WI38 (cell line): ENCODE measurements around the gene EXPH5.

Source experiments
- H3K4me3 ChIP-seq: 2 replicates; pipeline ENCODE4 v1.5.1; 2011; ENCODE audit warnings: low read depth, mild to moderate bottlenecking, control low read depth, low read length
- TF ChIP-seq, protein P1 (sequence below): IDR thresholded peaks from 2 replicates; pipeline ENCODE4 v1.5.1; 2012; ENCODE audit warnings: low read depth, mild to moderate bottlenecking, control low read depth, low read length

The EXPH5 gene

DNA sequence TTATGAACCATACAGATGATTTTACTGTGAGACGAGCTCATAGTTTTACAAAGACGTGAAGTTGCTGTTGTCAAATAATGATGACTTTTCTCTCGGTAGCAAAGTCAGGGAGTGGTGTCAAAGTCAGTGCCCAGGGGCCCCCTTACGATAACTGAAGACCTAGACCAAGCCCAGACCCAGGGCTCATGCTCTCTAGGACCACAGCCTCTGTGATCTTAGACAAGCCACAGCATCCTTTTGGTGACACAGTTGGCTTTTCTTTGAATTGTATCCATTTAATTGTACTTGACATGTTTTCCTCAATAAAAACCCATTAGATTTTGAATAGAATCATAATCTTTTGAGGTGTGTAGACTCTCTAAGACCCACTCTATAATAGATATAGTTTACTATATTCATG, 77.4 kb downstream of the EXPH5 start:
- TF ChIP-seq, protein P1, sequence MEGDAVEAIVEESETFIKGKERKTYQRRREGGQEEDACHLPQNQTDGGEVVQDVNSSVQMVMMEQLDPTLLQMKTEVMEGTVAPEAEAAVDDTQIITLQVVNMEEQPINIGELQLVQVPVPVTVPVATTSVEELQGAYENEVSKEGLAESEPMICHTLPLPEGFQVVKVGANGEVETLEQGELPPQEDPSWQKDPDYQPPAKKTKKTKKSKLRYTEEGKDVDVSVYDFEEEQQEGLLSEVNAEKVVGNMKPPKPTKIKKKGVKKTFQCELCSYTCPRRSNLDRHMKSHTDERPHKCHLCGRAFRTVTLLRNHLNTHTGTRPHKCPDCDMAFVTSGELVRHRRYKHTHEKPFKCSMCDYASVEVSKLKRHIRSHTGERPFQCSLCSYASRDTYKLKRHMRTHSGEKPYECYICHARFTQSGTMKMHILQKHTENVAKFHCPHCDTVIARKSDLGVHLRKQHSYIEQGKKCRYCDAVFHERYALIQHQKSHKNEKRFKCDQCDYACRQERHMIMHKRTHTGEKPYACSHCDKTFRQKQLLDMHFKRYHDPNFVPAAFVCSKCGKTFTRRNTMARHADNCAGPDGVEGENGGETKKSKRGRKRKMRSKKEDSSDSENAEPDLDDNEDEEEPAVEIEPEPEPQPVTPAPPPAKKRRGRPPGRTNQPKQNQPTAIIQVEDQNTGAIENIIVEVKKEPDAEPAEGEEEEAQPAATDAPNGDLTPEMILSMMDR = no peak
- H3K4me3 ChIP-seq = no peak overlapping the region

DNA sequence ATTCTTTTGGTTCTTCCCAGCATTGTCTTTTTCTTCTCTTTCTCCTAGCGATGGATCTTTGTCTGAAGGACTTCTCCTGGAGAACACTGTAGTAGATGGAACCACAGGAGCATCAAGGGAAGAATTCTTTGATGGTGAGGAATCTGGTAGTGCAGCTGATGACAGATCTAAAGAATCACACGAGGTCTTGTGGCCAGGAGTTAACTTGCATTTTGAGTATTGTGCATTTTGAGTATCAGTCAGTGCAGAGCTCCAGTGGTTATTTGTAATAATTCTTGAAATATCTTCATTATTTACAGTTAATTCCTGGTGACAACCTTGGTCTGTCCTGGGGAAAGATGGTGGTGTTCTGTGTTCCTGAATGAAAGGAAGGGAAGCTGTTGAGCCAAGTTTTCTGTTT, 80.9 kb downstream of the EXPH5 start:
- no peak overlapping the region for H3K4me3 ChIP-seq
- TF ChIP-seq, protein P1 = no peak

DNA sequence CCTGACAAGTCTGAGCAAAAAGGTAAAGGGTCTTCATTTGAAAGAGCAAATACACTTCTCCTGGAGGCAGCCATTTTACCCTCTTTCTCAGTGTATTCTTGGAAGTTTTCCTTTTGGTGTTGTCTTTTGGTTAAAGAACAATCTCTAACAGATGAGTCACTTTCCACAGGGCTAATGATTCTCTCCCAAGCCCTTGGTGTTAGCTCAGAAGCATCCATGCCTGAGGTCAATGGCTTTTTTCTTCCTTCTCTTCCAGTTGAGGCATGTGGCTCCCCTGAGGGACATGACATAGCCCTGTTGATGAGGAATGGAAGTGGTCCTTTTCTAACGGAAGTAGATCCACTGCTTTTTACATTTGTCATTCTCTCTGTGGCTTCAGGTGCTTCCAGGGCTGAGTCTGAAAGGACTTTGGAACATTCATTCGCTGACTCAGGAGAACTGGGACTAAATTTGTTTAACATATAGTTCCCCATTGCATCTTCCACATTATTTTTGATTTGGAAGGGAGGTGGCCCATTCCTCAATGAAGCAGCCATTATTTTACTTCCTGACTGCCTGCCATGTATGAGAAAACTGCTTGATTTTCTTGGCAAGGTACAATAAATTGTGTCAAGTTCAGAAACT, 81.6 kb downstream of the EXPH5 start:
- H3K4me3 ChIP-seq = no peak overlapping the region
- TF ChIP-seq, protein P1 = no peak

DNA sequence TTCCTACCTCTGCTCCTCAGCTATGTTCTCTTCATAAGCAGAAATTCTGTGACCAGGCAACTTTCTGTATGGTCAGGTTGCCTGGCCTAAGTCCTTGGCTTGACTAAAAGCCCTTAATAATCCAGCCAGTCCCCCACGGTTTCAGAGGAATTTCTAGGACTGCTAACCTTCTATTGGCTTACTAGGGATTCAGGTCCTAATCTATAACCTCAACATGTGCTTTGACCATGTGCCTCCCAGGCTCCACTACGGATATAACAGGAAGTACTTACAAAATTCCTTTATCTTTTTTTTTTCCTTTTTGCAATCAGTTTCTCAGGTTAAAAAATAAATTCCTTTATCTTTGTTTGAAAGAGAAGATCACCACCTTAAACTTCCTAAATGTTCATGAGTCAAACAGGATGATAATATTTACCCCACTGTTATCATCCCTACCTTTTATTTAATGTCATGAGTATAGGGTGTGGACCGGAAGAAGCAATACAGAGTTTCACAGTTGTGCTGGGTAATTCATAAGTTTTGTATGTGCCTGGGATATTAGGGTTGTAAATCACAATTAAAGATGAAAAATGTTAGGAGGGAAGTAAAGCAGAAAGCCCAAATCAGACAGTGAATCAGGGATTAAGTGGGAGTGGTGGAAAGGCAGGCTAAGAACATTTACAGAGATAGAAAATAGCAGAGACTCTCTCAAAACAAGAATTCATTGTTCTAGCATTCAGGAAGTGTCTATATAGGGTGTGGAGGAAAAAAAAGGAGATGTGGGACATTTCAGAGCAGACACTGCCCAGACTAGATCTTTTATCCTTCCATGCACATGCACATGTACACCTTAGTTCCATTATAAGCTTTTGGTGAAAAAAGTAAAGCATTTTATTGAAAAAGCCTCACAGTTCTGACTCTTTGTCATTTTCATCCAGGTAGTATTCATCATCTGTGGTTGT, 84.6 kb downstream of the EXPH5 start:
- TF ChIP-seq, protein P1 = no peak
- H3K4me3 ChIP-seq = no peak overlapping the region

DNA sequence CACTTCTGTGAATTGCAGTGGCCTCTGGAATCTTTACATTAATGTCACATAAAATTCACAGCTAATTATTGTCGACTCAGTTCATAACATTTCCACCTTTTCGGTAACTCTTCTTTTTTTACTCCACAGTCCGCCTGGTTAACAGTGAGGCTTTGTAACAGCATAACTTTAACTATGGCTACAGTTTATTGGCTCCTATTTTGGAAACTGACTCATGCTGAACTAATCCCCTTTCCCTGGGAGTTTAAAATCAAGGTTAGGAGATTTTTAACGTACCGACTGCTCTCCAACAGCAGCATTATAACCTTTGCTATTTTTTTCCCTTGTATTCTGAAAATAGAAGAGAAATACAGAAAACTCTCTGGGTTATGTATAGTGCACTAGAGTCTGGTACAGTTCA, 92.2 kb downstream of the EXPH5 start:
- TF ChIP-seq, protein P1 = no peak
- no peak overlapping the region for H3K4me3 ChIP-seq

DNA sequence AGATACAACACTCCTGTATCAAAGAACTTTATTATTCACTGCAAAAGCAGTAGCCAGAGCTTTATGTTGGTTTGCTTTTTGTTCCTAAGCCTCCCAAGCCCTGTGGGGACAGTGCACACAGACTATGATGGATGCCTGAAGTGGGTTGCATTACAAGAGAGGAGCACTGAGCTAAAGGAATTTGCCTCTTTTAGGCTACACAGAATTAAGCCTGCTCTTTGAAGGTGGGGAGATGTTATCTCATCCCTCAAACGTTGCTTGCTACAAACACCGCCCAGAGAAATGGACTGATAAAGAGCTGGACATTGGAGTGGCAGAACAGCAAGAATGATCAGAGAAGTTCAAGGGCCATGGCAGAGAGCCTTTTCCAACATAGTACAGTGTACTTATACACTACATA, 92.8 kb downstream of the EXPH5 start:
- no peak overlapping the region for H3K4me3 ChIP-seq
- TF ChIP-seq, protein P1 = no peak

DNA sequence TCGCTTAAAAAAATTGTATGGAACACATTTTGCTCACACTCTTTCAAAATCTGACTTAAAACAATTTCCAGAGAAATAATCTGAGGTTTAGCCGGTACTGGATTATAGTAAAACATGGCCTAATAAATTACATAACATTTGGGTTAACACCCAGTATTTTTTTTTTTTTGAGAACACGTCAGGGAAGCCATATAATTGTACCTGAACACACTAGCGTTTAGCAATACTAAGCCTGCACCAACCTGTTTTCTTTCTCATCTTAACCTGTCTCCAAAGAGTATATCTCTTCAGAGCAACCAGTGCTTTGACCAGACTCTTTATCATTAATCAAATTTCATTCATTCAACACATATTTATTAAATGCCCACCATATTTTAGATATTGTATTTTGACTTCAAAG, 93.4 kb downstream of the EXPH5 start:
- TF ChIP-seq, protein P1 = no peak
- no peak overlapping the region for H3K4me3 ChIP-seq
